ENCODE results near the gene CSNK1G1. TPM values are rescaled to one million over a fixed set of nuclear protein-coding genes. Genes with fewer than 3 reads are reported as not detected.

CSNK1G1 gene
- total RNA-seq, 1 donor: 37.6 TPM

DNA sequence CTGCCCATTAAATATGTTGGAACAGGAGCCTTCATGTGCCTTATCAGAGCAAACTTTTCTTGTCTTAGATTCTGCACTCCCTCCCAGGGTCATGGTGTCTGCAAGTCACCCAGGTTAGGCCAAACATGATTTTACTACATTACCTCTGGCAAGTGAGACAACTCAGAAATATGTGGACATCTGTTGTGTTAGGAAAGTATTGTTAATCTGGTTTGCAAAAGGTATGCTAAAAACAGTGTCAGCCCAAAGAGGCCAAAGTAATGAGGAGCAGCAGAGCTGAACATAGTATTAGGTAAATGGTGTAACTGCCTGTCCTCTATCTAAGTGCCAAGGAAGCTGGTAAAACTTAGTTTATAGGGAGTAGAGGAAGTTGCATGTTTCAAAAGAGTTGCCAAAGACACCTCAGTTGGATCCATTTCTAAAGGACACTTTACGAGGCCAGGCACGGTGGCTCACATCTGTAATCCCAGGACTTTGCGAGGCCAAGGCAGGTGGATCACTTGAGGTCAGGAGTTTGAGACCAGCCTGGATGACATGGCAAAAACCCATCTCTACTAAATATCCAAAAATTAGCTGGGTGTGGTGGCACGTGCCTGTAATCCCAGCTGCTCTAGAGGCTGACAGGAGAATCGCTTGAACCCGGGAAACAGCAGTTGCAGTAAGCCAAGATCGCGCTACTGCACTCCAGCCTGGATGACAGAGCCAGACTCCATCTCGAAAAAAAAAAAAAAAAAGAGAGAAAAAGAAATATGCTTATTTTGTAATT, 170.6 kb downstream of the CSNK1G1 start:
- TF ChIP-seq, protein P1, sequence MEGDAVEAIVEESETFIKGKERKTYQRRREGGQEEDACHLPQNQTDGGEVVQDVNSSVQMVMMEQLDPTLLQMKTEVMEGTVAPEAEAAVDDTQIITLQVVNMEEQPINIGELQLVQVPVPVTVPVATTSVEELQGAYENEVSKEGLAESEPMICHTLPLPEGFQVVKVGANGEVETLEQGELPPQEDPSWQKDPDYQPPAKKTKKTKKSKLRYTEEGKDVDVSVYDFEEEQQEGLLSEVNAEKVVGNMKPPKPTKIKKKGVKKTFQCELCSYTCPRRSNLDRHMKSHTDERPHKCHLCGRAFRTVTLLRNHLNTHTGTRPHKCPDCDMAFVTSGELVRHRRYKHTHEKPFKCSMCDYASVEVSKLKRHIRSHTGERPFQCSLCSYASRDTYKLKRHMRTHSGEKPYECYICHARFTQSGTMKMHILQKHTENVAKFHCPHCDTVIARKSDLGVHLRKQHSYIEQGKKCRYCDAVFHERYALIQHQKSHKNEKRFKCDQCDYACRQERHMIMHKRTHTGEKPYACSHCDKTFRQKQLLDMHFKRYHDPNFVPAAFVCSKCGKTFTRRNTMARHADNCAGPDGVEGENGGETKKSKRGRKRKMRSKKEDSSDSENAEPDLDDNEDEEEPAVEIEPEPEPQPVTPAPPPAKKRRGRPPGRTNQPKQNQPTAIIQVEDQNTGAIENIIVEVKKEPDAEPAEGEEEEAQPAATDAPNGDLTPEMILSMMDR (IDR thresholded peaks at IDR 0.05; ENCODE audit: insufficient read depth, low read depth, low read length): no peak
- no peak overlapping the region for H3K4me3 ChIP-seq (ENCODE audit: low read depth, low read length)
- DNase-seq (ENCODE audit: low read depth): no peak

DNA sequence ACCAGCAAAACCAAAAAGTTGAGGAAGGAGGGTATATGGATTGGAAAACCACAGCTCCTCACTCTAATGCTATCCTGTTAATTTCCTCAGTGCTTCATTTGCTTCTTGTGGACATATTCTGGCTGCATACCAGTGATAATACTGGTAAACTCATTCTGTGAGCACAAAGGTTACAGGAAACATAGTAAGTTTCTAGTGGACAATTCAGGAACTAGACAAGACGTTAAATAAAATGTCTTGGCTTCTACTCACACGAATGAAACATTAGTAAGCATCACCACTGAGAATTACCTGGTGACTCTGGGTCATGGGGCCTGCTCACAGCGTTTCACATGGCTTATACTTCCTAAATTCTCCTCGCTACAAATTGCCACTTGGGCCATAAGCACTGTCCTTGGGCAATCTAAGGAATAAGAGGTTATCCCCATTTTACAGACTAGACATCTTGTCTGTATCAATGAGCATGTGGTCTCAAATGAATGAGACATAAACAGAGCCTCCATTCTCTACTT, 173.1 kb downstream of the CSNK1G1 start:
- no peak for DNase-seq (ENCODE audit: low read depth)
- no peak overlapping the region for H3K4me3 ChIP-seq (ENCODE audit: low read depth, low read length)
- TF ChIP-seq, protein P1 (IDR thresholded peaks at IDR 0.05; ENCODE audit: insufficient read depth, low read depth, low read length): no peak

DNA sequence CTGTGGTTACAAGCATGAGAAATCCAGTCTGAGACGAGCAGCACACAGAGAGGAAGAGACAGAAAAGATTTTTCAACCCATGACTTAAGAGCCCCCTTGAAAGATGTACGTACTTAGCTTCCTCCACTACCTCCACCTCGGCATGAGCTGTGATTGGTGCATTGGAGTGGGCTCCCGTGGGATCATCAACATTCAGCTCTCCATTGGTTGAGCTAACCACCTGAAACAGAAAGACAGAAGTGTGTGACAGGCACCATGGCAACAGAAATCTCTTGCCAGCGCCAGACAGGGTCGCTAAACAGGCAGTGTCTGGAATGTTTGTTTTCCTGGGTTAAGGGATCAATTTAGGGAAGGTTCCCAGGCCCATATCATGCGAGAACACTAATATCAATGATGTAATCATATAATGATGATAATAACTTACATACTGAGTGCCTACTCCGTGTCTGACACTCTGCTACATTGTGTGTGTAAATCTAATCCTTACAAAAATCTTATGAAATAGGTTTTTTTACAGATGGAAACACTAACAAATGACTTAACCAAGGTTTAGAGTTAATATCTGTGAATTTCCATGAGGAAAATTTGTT, 175.6 kb downstream of the CSNK1G1 start:
- no peak for DNase-seq (ENCODE audit: low read depth)
- H3K4me3 ChIP-seq (ENCODE audit: low read depth, low read length): no peak overlapping the region
- TF ChIP-seq, protein P1 (IDR thresholded peaks at IDR 0.05; ENCODE audit: insufficient read depth, low read depth, low read length): no peak

DNA sequence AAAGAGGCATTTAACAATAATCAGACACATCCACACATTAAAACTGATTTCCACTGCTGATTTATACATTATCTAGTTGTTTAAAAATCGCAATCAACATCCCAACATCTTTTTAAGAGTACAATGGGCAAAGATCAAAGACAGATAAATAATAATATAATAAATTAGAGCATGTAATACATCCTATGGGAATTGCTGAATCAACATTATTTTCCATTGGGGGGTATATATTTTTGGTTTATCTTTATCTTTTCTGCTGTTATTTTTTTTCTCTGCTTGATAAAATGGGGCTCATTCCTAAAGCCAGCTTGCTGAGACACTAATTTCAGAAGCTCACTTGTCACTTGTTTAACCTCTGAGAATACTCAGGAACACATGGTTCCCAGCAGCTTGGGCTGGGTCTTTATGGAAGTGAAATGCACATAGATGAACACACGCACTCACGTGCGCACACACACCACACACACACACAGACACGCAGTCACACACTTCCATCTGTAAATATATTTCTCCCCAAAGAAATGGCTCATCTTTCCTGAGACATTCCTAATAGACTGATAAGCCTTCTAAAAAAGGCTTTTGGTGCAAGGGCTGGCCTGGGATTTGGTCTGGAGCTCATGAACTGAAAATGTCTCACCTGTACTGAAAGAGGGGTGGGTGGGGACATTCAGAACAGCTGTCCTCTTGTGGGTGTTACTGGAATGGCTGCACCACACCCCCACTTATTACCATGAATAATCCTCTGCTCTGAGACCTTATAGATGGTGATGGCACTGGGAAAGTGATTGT, 189.7 kb downstream of the CSNK1G1 start:
- TF ChIP-seq, protein P1 (IDR thresholded peaks at IDR 0.05; ENCODE audit: insufficient read depth, low read depth, low read length): no peak
- no peak for DNase-seq (ENCODE audit: low read depth)
- no peak overlapping the region for H3K4me3 ChIP-seq (ENCODE audit: low read depth, low read length)

DNA sequence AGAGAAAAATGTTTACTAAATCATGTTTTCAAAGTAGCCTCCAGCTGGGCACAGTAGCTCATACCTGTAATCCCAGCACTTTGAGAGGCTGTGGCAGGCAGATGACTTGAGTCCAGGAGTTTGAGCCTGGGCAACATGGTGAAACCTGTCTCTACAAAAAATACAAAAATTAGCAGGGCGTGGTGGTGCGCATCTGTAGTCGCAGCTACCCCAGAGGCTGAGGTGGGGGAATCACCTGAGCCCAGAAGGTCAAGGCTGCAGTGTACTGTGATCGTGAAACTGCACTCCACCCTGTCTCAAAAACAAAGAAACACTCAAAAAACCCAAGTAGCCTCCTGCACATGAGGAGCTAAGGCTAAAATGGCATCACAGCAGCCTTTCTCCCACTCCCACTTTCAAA, 191.5 kb downstream of the CSNK1G1 start:
- DNase-seq (ENCODE audit: low read depth): no peak
- TF ChIP-seq, protein P1 (IDR thresholded peaks at IDR 0.05; ENCODE audit: insufficient read depth, low read depth, low read length): no peak
- H3K4me3 ChIP-seq (ENCODE audit: low read depth, low read length): no peak overlapping the region

DNA sequence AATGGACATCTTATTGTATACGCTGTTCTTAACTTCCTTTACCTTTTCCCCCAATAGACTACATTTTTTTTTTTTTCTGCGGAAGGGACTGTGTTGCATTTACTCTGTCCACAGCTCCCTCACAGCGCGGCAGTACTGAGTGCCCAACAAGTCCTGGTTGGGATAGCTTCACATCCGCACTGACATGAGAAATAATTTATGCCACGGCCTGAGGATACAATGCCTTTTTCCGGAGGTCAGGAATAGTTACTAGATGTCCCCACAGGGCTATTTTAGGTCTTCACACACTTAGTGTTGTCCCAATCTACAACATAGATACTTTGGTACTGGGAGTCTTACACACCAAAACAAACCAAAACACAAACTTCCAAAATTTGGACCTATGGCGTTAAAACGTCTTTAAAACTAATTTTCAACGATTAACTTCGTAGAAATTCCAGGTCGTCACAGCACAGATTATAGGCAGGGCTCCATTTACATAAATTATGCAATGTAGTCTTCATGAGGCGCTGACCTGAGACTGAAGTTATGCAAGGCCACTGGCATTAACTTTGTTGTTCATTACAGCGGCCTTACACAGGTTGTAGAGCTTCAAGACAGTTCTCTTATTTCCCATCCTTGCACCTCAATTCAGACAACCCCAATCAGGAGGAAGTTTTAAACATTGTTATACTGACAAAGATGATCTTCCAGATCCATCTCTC, 192.2 kb downstream of the CSNK1G1 start:
- peak; percentile 68 for DNase-seq (ENCODE audit: low read depth)
- H3K4me3 ChIP-seq (ENCODE audit: low read depth, low read length): peak overlapping the region; percentile 45
- TF ChIP-seq, protein P1 (IDR thresholded peaks at IDR 0.05; ENCODE audit: insufficient read depth, low read depth, low read length): no peak
